HG03108 (cell line): ENCODE data around the gene TMEM130.
A peak's percentile ranks its signal among the peaks of the same experiment; 100 is the strongest.
"Not testable (repeated sequence)": the region's sequence is repeated elsewhere in the genome, so short reads cannot be mapped to it uniquely, and the experiment has no call there.

Experiments used
- ATAC-seq: cut with Tn5 transposase; IDR thresholded peaks from one replicate; pipeline ENCODE4 v1.9.1; 2021; ENCODE audit warnings: moderate library complexity; ENCODE audit not compliant: unreplicated experiment

Gene TMEM130

GRCh38 chr7:98878365-98879197, 8.8 kb upstream of the TMEM130 start, which contains the start of gene TRRAP:
Gene TRRAP, plus strand, starts transcription at chr7:98878532. Its CDS starts 2,619 bp downstream, at chr7:98881151.
- peak; percentile 51 for ATAC-seq

GRCh38 chr7:98877692-98878364, 8.0 kb upstream of the TMEM130 start:
- no peak for ATAC-seq

- no peak for ATAC-seq
Measured at GRCh38 chr7:98877146-98877545, 7.3 kb upstream of the TMEM130 start.

- no peak for ATAC-seq
Measured at GRCh38 chr7:98875501-98875900, 5.7 kb upstream of the TMEM130 start.

GRCh38 chr7:98874942-98875341, 5.1 kb upstream of the TMEM130 start:
- ATAC-seq, result no peak

DNA sequence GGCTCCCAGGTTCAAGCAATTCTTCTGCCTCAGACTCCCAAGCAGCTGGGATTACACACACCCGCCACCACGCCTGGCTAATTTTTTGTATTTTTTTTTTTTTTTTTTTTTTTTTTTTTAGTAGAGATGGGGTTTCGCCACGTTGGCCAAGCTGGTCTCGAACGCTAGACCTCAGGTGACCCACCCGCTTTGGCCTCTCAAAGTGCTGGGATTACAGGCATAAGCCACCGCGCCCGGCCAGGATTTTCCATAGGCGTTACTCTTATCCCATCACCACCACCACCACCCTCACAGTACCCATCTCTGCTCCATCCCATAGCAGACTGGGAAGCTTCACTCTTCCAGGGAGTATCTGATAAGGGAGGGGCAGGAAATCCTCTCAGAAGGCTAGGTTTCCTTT, 3.8 kb upstream of the TMEM130 start:
- ATAC-seq, result not testable (repeated sequence)

- ATAC-seq, result no peak
Measured at GRCh38 chr7:98872328-98872924, 2.6 kb upstream of the TMEM130 start.

- ATAC-seq, result no peak
Measured at GRCh38 chr7:98870807-98871491, 1.1 kb upstream of the TMEM130 start.

DNA sequence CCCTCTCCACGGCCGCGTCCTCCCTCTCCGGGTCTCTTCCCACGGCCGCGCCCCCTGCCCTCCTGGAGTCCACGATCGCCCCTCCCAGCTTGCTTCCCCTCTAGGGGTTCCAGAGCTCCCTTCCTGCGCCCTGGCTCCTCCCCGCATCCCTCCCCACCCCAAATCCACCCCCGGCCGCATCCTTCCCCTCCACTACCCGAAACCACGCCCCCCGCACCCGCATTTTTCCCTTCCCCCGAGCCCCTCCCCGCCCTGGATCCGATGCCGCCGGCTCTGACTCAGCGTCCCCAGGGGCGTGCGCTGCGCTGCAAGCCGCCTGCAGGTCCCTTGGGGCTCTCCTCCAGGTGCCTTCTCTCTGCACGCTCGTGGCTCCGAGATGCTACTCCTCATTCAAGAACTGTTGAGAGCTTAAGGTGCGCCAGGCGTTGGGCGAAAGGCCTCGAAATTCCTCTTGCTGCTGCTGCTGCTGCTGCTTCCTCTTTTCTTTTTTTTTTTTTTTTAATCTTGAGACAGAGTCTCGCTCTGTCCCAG, 372 bp upstream of the TMEM130 start:
- peak; percentile 81 for ATAC-seq

GRCh38 chr7:98869027-98869596, 702 bp downstream of the TMEM130 start:
- no peak for ATAC-seq

DNA sequence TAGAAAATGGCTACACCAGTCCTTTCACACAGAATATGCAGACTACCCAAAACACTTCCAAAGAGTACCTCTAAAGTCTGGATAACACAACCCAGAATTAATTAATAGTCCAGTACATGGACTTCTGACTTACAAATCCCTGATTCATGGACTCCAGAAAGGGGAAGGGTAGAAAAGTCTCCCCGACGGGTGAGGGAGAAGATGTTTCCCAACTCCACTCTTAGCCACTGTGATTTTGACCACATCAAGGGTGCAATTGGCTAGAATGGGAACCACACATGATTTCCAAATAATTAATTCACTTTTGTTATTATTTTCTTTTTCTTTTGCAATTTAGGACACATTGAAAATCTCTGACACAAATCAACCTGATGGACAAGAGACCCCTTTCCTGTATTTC, 1.4 kb downstream of the TMEM130 start:
- no peak for ATAC-seq

- ATAC-seq, result no peak
Measured at GRCh38 chr7:98866765-98867164, 3.0 kb downstream of the TMEM130 start.

GRCh38 chr7:98866351-98866750, 3.5 kb downstream of the TMEM130 start:
- no peak for ATAC-seq

- no peak for ATAC-seq
Measured at GRCh38 chr7:98864731-98865453, 4.9 kb downstream of the TMEM130 start.

GRCh38 chr7:98863601-98864000, 6.2 kb downstream of the TMEM130 start:
- ATAC-seq, result no peak

- no peak for ATAC-seq
Measured at GRCh38 chr7:98862716-98863420, 6.9 kb downstream of the TMEM130 start.

- no peak for ATAC-seq
Measured at GRCh38 chr7:98862203-98862602, 7.6 kb downstream of the TMEM130 start.

DNA sequence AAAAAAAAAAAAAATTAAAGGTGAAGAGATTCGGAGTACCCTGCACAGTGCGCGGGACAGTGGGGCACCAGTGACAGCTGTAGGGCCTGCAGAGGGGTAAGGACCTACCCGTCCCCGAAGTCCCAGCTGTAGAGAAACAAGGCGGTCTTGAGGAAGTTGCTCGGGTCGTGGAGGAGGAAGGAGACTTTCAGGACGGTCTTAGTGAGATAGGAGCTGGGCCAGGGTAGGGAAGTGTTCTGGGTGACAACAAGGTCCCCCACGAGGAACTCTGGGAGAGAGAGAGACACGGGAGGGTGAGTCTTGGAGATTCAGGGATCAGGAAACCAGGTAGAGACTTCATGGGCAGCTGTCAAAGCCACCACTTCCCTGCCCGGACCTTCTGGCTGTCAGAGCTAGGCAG, 9.7 kb downstream of the TMEM130 start:
- no peak for ATAC-seq
